Left hindlimb (tissue), 1 donor: Measurements from ENCODE around the gene GPX1.

Source experiments
- DNase-seq: peaks from one replicate; pipeline ENCODE4 v3.0.0-alpha.2; 2018

The GPX1 gene

GRCh38 chr3:49310677-49311076 is 47.5 kb downstream of the GPX1 start:
- no peak for DNase-seq
